Left ventricle myocardium superior (tissue), 1 donor: ENCODE data around the gene TMEM176B. TPM values are rescaled to one million over a fixed set of nuclear protein-coding genes. Genes with fewer than 3 reads are reported as not detected.

Experiments
- ATAC-seq: fragments of 200-7000 bp; cut with Tn5 transposase; one replicate; pipeline ENCODE4 v1.9.1; 2020; ENCODE audit warnings: mild to moderate bottlenecking, moderate library complexity
- DNase-seq: peaks from one replicate; pipeline ENCODE4 v3.0.0-alpha.2; 2020
- intact Hi-C: fragments of 100-400 bp; cut with micrococcal nuclease; formaldehyde crosslinking; loops from one replicate; pipeline ENCODE4 v1.11.0; 2022
- long read RNA-seq: library from polyadenylated mRNA; unstranded; transcript quantifications from one replicate; pipeline ENCODE4 v2.0.0, GENCODE V29; 2021
- total RNA-seq: library from RNA; stranded (reverse); fragmentation: NEBNext Ultra II Directional; extraction: Animal tissue kit (Norgen Biotek cat#: 25700); gene quantifications from one replicate; pipeline ENCODE4 v1.2.1, GENCODE V29; 2021
- donor health status: DM: no; HTN: yes; CAD: no; lungs with severe emphysema.

The TMEM176B gene
- total RNA-seq, result 45.2 TPM
- long read RNA-seq, transcript TMEM176B-201 (7 exons, 1,129 nt), result major isoform, 61 of 87 reads
- long read RNA-seq, partial matches to known transcripts, result 10 of 87 reads
- long read RNA-seq, other reads (novel, unspliced or antisense), result 8 of 87 reads

- DNase-seq (peak; percentile 77), ATAC-seq (peak; percentile 86)
- intact Hi-C loops, result no loop called here
Observed at GRCh38 chr7:150799741-150800580, at the start of gene TMEM176B. Gene TMEM176B (minus strand): TSS chr7:150800364. CDS start chr7:150796569, 3,795 bp downstream.

DNA sequence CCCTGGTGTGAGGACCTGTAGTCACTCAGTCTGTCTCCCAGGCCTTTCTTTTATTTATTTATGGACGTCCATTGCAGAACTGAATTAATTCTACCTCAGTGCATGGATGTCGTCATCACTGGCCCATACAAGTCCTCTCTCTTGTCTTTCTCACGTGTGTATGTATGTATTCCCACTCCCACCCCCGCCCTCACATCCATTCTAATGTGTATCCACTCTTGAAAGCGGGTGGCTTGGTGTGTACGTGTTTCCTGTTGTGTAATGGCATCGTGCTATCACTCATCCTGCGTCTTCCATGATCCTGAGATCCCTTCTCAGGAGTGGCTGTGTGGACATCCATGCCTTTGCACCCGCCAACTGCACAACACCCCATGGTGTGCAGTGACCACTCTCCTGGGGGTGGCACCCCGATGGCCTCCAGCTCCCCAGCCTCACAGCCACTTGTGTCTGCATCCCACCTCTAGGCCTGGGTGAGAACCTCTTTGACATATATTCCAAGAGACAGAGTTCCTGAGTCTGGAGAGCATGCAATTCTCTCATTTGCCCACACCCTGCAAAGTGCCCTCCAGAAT is 49.1 kb upstream of the TMEM176B start:
- intact Hi-C loops, result no loop called here
- DNase-seq (no peak), ATAC-seq (no peak)

GRCh38 chr7:150848561-150849115 is 48.5 kb upstream of the TMEM176B start:
- DNase-seq (no peak), ATAC-seq (no peak)
- intact Hi-C loops, result no loop called here

GRCh38 chr7:150848111-150848510 is 47.9 kb upstream of the TMEM176B start:
- intact Hi-C loops, result no loop called here
- no peak for ATAC-seq
- DNase-seq, result no peak

- intact Hi-C loops, result no loop called here
- DNase-seq (no peak), ATAC-seq (no peak)
Observed at GRCh38 chr7:150847536-150847935, 47.4 kb upstream of the TMEM176B start.

DNA sequence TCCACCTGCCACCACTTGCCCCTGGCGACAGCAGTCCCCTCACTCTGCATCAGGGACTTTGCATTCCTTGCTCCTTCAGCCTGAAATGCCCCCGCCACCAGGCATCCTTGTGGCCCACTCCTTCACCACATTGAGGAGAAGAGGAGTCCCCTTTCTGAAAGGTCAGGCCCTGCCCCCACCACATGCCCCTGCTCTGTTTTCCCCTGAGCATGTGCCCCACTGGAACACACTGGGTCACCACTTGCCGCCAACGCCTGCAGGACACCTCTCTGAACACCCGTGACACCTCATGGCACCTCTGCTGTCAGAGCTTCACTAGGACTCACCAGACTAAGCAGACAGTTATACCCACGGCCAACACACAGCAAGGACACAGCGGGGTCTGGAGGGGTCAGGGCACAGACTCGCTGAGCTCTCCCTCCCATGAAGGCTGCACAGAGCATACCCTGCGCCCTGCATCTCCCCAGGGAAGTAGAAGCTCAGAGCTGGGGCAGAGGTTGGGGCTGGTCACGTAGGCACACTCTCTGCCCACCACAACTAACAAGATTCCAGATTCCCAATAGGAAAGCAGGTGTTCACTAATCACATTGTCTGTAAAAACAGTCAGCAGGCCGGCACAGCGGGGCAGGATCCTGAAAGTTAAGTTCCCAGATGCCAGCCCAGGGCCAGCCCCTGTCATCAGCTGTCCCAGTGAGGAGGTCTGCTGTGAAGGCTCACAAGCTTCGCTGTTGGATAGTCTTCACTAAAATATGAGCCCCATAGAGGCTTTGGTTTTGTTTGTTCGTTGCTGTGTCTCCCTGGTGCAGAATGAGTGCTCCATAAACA is 46.3 kb upstream of the TMEM176B start:
- DNase-seq (no peak), ATAC-seq (peak; percentile 11)
- intact Hi-C loops, result no loop called here

- intact Hi-C loops, result no loop called here
- DNase-seq, result peak; percentile 80
- ATAC-seq, result peak; percentile 92
Observed at GRCh38 chr7:150845421-150845861, 45.3 kb upstream of the TMEM176B start.

- DNase-seq (no peak), ATAC-seq (no peak)
- intact Hi-C loops, result no loop called here
Observed at GRCh38 chr7:150842716-150843115, 42.6 kb upstream of the TMEM176B start.

DNA sequence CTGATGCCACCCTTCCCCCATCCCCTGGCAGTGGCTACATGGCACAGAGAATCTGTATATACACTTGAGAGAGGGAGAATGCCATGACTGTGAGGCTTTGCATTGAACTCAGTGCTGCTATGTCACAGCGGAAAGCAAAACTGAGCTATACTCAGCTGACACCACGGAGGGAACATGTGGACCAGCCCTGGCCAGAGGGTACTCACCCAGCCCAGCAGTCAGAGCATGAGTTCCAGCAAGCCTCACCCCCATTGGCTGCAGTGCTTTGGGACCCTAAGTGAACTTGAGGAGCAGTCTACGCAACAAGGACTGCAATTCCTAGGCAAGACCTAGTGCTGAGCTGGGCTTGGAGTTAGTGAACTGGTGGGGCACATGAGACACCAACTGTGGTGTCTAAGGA is 41.9 kb upstream of the TMEM176B start:
- no peak for ATAC-seq
- no peak for DNase-seq
- intact Hi-C loops, result no loop called here

GRCh38 chr7:150838965-150839650 is 38.9 kb upstream of the TMEM176B start:
- no peak for ATAC-seq
- DNase-seq, result no peak
- intact Hi-C loops, result no loop called here

- DNase-seq (no peak), ATAC-seq (no peak)
- intact Hi-C loops, result no loop called here
Observed at GRCh38 chr7:150835702-150836280, 35.6 kb upstream of the TMEM176B start.

DNA sequence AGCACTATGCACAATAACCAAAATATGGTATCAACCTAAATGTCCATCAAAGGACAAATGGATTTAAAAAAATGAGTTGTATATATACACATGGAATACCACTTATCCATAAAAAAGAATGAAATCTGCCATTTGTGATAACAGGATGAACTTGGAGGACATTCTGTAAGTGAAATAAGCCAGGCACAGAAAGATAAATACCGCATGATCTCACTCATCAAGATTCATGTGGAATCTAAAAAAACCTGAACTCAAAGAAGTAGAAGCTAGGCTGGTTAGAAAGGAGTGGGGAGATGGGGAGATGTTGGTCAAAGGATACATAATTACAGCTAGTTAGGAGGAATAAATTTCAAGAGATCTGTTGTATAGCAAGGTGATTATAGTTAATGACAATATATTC is 34.9 kb upstream of the TMEM176B start:
- DNase-seq, result no peak
- no peak for ATAC-seq
- intact Hi-C loops, result no loop called here

DNA sequence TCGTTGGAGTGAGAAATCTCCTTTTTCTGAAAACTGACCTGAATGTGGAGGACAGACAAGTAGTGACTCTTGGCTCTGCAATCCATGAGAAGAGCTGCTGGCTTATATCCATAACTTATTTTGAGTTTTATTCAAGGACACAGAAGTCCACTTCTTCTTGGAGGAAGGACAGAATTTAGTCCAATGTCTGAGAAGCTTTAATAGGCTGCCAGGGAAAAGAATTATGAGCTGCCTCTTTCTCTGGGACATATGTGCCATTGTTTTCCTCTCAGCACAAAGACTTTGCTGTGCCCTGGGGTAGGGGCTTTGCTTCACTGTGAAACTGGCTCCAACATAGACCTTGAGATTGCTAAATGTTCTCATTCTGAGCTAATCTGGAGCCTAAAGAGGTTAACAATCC is 31.7 kb upstream of the TMEM176B start:
- intact Hi-C loops, result no loop called here
- DNase-seq (no peak), ATAC-seq (no peak)

DNA sequence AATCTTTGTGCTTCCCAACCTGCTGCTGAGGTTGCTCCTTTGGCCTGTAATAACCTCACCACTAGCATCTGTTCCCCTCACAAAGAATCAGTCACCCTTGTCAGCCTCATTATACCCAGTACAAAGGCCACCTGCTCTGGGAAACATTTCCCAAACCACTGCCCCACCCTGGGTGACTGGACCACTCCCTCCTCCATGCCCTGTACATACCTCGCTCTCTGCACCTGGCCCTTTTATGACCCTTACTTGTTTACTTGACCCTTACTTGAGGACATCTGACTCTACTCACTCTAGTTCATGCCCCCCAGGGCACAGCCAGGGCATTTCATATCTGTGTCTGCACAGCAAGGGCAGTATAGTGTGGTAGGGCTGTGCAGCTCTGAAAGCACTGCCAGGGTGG is 30.8 kb upstream of the TMEM176B start:
- DNase-seq (no peak), ATAC-seq (no peak)
- intact Hi-C loops, result no loop called here

DNA sequence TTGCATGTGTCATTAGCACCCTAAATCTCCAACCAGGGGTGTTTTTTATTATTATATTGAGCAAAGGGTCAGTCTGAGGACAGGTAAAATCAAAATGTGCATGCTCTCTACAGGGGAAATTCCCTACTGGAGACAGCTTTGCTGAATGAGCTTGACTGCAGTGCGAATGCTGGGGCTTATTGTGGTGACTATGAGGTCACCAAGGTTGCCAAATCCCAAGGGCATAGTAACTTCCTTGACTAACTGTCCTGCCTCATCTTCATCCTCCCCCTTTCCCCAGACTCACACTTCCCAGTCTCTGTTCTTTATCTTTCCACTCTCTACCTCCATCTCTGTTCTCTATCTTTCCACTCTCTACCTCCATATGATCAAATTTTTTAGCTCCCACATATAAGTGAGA is 29.3 kb upstream of the TMEM176B start:
- DNase-seq (no peak), ATAC-seq (no peak)
- intact Hi-C loops, result no loop called here

GRCh38 chr7:150828384-150828783 is 28.2 kb upstream of the TMEM176B start:
- DNase-seq (no peak), ATAC-seq (no peak)
- intact Hi-C loops, result no loop called here

- ATAC-seq (peak; percentile 86), DNase-seq (peak; percentile 77)
- intact Hi-C loops, result no loop called here
Observed at GRCh38 chr7:150826061-150826849, 26.1 kb upstream of the TMEM176B start.
